ENCODE results near the gene TUB. TPM values are rescaled to one million over a fixed set of nuclear protein-coding genes. Genes with fewer than 3 reads are reported as not detected.
A peak's percentile ranks its signal among the peaks of the same experiment; 100 is the strongest.

The TUB gene
- polyA plus RNA-seq, 1 experiment = 11.8 TPM

DNA sequence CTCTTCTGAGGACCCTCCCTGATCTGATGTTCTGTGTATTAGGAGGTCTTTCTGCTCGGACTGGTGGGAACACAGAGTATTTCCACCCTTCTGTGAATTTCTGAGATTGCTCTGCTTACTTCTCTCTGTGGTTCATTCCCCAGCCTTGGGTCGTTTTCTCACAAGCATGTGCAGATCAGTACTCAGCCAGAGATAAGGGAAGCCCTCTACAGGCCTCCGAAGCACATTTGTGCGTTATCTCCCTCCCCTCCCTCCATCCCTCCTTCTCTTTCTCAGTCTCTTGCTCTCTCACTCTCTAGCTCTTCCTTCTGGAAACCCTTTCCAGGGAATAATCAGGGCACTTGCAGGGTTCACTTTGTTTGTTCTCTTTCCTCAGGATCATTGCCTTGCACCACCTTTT, 35.2 kb upstream of the TUB start:
- TF ChIP-seq CTCF (IDR thresholded peaks at IDR 0.05; ENCODE audit: insufficient read depth, low read depth, low read length) = no peak
- DNase-seq (ENCODE audit: low read depth) = no peak
- H3K36me3 ChIP-seq (ENCODE audit: control insufficient read depth, insufficient read depth, low read length) = no peaks in the 10 kb centered on the region
- CTCF ChIA-PET = no interaction called here
- H3K4me3 ChIP-seq (ENCODE audit: low read depth, low read length) = no peak overlapping the region
- POLR2A ChIA-PET = no interaction called here
- no peaks in the 10 kb centered on the region for H3K27me3 ChIP-seq (ENCODE audit: control insufficient read depth, insufficient read depth, low read length)

GRCh38 chr11:8047382-8047781, 33.6 kb upstream of the TUB start:
- CTCF ChIA-PET = interaction anchor here (0.9 to 1.1 kb wide), 2 partner anchors 12 to 14 kb away, joined by 4 to 6 read pairs; no protein-coding TSS in a partner anchor

GRCh38 chr11:8049084-8049483, 31.9 kb upstream of the TUB start:
- ChIA-PET POLR2A (no interaction called here), CTCF (interaction anchor here (0.9 to 2.2 kb wide), 6 partner anchors 10 to 43 kb away, joined by 3 to 12 read pairs (median 5); no protein-coding TSS in a partner anchor)
- H3K36me3 ChIP-seq (ENCODE audit: control insufficient read depth, insufficient read depth, low read length) = no peaks in the 10 kb centered on the region
- no peak for DNase-seq (ENCODE audit: low read depth)
- H3K4me3 ChIP-seq (ENCODE audit: low read depth, low read length) = no peak overlapping the region
- TF ChIP-seq CTCF (IDR thresholded peaks at IDR 0.05; ENCODE audit: insufficient read depth, low read depth, low read length) = no peak
- H3K27me3 ChIP-seq (ENCODE audit: control insufficient read depth, insufficient read depth, low read length) = no peaks in the 10 kb centered on the region

More at GRCh38 chr11:8047382-8047781, 33.6 kb upstream of the TUB start:
- POLR2A ChIA-PET = interaction anchor here (0.6 kb wide), 1 partner anchor 1123 kb away, joined by 6 read pairs; no protein-coding TSS in a partner anchor
- TF ChIP-seq CTCF (IDR thresholded peaks at IDR 0.05; ENCODE audit: insufficient read depth, low read depth, low read length) = no peak
- H3K4me3 ChIP-seq (ENCODE audit: low read depth, low read length) = no peak overlapping the region
- no peak for DNase-seq (ENCODE audit: low read depth)
- H3K36me3 ChIP-seq (ENCODE audit: control insufficient read depth, insufficient read depth, low read length) = no peaks in the 10 kb centered on the region
- H3K27me3 ChIP-seq (ENCODE audit: control insufficient read depth, insufficient read depth, low read length) = no peaks in the 10 kb centered on the region

GRCh38 chr11:8055091-8055835, 25.7 kb upstream of the TUB start:
- ChIA-PET POLR2A (no interaction called here), CTCF (interaction anchor here (0.8 to 2.1 kb wide), 6 partner anchors 12 to 44 kb away, joined by 3 to 9 read pairs (median 6); no protein-coding TSS in a partner anchor)
- DNase-seq (ENCODE audit: low read depth) = no peak
- no peak overlapping the region for H3K4me3 ChIP-seq (ENCODE audit: low read depth, low read length)
- no peaks in the 10 kb centered on the region for H3K27me3 ChIP-seq (ENCODE audit: control insufficient read depth, insufficient read depth, low read length)
- no peaks in the 10 kb centered on the region for H3K36me3 ChIP-seq (ENCODE audit: control insufficient read depth, insufficient read depth, low read length)
- 0 out of 2 replicates have a peak, but pooled peaks have one; percentile 5 for TF ChIP-seq CTCF (IDR thresholded peaks at IDR 0.05; ENCODE audit: insufficient read depth, low read depth, low read length)

DNA sequence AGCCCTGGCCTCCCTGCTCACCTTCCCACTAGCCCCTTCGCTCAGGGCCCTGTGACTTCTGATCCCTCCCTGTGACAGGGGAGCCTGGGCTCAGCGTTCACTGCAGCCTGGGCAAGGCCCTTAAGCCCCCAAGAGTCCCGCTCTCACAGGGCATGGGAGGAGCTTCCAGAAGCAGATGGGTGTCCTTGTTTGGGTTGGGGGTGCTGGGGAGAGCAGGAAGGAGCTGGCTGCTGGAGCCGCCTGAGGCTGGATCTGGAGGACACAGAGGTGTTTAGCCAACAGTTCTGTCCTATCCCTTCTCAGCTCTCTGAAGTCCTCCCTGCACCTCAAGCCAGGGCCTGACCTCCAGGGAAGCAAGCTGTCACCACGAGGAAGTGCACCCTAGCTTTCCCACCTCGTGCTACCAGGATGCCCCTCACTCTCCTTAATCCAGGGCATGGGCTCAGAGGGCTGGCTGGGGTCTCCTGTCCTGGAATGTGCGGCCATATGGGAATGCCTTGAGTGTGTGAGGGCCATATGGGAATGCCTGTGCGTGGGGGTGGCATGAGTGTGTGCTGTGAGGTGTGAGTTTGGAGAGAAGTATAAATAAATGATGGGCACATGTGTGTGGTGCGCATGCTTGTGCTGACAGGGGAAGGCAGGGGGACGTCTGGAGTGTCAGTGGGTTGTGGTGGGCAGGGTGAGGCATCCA, 25.0 kb upstream of the TUB start:
- ChIA-PET CTCF (interaction anchor here (0.8 to 2.1 kb wide), 6 partner anchors 11 to 35 kb away, joined by 3 to 9 read pairs (median 6); no protein-coding TSS in a partner anchor), POLR2A (no interaction called here)
- Histone ChIP-seq H3K4me3 (ENCODE audit: low read depth, low read length) (no peak overlapping the region), H3K27me3 (ENCODE audit: control insufficient read depth, insufficient read depth, low read length) (no peaks in the 10 kb centered on the region), H3K36me3 (ENCODE audit: control insufficient read depth, insufficient read depth, low read length) (no peaks in the 10 kb centered on the region)
- TF ChIP-seq CTCF (IDR thresholded peaks at IDR 0.05; ENCODE audit: insufficient read depth, low read depth, low read length) = no peak
- DNase-seq (ENCODE audit: low read depth) = no peak

Measured in BJ (cell line).